Activated CD4-positive, alpha-beta memory T cell treated with anti-CD3 and anti-CD28 coated beads, Interleukin-2, amount 10 ng/mL, durations not matched to agents 7 days and 5 days (primary cell): ENCODE data around the gene ADAM8. TPM values are rescaled to one million over a fixed set of nuclear protein-coding genes. Genes with fewer than 3 reads are reported as not detected.

Source experiments
- CTCF ChIA-PET: fragments of 350-600 bp; sonication (Branson Sonifier 250); formaldehyde crosslinking; loops from one replicate; lab custom pipeline; 2021; ENCODE audit warnings: antibody characterized with exemption, inconsistent platforms; lab: Charles Lee
- POLR2A ChIA-PET: fragments of 350-600 bp; sonication (Branson Sonifier 250); formaldehyde crosslinking; loops from one replicate; lab custom pipeline; 2021; ENCODE audit warnings: antibody characterized with exemption; lab: Charles Lee
- DNase-seq: peaks from one replicate; pipeline ENCODE4 v3.0.0-alpha.2; 2020
- H3K27ac Mint-ChIP-seq: one replicate; pipeline ENCODE4 v1.8.0; 2021; ENCODE audit warnings: mild to moderate bottlenecking, mixed read lengths
- H3K27me3 Mint-ChIP-seq: one replicate; pipeline ENCODE4 v1.8.0; 2021; ENCODE audit warnings: mixed read lengths
- H3K36me3 Mint-ChIP-seq: one replicate; pipeline ENCODE4 v1.8.0; 2021; ENCODE audit warnings: low read depth, mixed read lengths
- H3K4me1 Mint-ChIP-seq: one replicate; pipeline ENCODE4 v1.8.0; 2021; ENCODE audit warnings: mixed read lengths
- H3K4me3 Mint-ChIP-seq: one replicate; pipeline ENCODE4 v1.8.0; 2021; ENCODE audit warnings: mild to moderate bottlenecking, mixed read lengths
- H3K9me3 Mint-ChIP-seq: one replicate; pipeline ENCODE4 v1.8.0; 2021; ENCODE audit warnings: mixed read lengths
- total RNA-seq, 2 experiments: library from RNA; stranded (reverse); gene quantifications; one replicate each; pipeline ENCODE4 v1.2.3, GENCODE V29; 2021

ADAM8 gene
- total RNA-seq, 2 experiments from 2014 or later: 206 to 207 TPM

DNA sequence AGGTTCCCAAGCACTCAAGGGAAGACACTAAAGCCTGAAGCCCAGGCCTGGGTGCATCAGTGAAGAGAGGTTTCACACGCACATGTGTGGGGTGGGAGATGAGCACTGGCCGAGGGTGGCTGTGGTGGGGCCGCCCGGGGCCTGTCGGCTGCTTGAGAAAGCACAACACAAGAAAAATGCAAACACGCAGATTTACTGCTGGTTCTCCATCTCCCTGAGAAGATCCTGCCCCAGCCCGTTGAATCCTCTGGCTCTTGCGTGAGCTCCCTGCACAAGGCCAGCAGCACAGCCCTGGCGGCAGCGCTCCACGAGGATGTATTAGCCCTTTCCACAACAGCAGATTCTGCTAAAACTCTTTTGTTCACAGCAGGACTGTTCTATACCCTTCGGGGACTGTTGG is 38.2 kb upstream of the ADAM8 start:
- Mint-ChIP-seq H3K36me3 (peaks cover 15% of the 10 kb centered on the region), H3K27me3 (peaks cover 6% of the 10 kb centered on the region), H3K9me3 (no peaks in the 10 kb centered on the region), H3K27ac (no peak overlapping the region), H3K4me3 (no peak overlapping the region), H3K4me1 (peaks cover 16% of the 10 kb centered on the region)
- no peak for DNase-seq
- ChIA-PET CTCF (interaction anchor here (0.6 to 1.9 kb wide), 5 partner anchors 9 to 171 kb away, joined by 3 to 9 read pairs (median 4); no protein-coding TSS in a partner anchor), POLR2A (no interaction called here)

DNA sequence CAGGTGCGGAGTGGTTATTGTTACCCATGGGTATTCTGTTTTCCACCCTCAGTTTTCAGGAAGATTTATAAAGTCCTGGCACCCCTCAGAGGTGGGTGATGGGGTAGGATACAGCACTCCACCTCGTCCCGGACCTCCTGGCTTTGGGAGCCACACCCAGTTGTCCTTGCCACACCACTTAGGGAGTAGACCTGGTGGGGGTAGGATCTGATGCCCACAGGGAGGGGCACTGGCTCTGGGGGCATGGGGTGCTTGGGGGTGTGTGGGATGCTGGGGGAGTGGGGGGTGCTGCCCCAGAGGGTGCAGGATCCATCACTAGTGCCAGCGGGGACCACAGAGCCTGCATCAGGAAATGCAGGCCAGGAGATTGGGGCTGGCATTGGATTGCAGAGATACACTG is 36.5 kb upstream of the ADAM8 start:
- ChIA-PET POLR2A (no interaction called here), CTCF (no interaction called here)
- Mint-ChIP-seq H3K27me3 (no peaks in the 10 kb centered on the region), H3K36me3 (peaks cover 17% of the 10 kb centered on the region), H3K27ac (no peak overlapping the region), H3K4me3 (no peak overlapping the region), H3K4me1 (peaks cover 7% of the 10 kb centered on the region), H3K9me3 (no peaks in the 10 kb centered on the region)
- no peak for DNase-seq

DNA sequence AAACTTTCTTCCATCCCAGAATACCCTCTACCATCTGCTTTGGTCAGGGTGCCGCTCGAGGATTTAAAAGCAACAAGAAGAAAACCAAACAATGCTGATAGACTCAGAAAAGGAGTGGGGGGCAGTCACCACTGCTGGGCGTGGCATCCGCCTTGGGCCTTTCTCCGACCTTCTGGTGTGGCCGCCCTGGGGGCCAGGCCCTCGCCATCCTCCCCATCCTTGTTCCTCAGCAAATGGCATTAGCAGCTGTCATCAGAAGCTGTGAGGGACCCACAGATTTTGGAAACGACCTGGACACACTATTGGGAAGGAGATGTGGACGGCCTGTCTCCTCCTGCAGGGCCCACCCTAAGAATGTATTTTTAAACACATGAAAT is 36.1 kb upstream of the ADAM8 start:
- CTCF ChIA-PET: no interaction called here
- Mint-ChIP-seq H3K9me3 (no peaks in the 10 kb centered on the region), H3K27me3 (no peaks in the 10 kb centered on the region), H3K4me1 (peaks cover 12% of the 10 kb centered on the region), H3K36me3 (peaks cover 21% of the 10 kb centered on the region), H3K27ac (no peak overlapping the region), H3K4me3 (no peak overlapping the region)
- POLR2A ChIA-PET: no interaction called here
- DNase-seq: no peak

DNA sequence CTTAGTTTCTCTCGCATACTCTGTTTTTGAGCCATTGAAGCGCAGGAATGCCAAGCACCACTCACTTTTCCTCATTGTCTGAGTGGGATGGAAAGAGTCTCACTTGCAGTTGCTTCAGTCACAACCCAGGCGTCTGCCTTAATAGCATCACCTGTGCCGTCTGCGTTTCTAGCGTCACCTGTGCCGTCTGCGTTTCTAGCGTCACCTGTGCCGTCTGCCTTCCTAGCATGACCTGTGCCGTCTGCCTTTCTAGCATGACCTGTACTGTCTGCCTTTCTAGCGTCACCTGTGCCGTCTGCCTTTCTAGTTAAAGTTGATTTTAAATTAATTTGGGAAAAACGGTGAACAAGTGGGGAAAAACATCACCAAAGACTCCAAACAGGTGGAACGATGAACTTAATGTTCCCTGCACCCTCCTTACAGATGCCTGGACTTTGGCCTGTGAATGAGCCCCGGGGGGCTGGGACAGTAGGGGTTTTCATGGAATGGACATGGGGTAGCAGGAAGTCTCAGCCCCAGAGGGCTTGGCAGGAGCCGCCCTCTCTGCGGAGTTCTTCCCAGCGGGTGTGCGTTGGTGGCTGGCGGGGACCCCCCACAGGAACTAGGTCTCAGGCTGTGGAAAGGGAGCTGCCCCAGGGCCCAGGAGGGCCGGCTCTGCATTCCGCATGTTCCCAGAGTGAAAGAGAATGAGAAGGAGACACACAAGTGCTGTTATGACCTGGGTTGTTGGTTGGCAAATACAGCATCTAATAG is 35.5 kb upstream of the ADAM8 start:
- no peak for DNase-seq
- Mint-ChIP-seq H3K4me1 (peaks cover 17% of the 10 kb centered on the region), H3K27me3 (no peaks in the 10 kb centered on the region), H3K27ac (no peak overlapping the region), H3K36me3 (peaks cover 23% of the 10 kb centered on the region), H3K4me3 (no peak overlapping the region), H3K9me3 (no peaks in the 10 kb centered on the region)
- ChIA-PET CTCF (no interaction called here), POLR2A (no interaction called here)

DNA sequence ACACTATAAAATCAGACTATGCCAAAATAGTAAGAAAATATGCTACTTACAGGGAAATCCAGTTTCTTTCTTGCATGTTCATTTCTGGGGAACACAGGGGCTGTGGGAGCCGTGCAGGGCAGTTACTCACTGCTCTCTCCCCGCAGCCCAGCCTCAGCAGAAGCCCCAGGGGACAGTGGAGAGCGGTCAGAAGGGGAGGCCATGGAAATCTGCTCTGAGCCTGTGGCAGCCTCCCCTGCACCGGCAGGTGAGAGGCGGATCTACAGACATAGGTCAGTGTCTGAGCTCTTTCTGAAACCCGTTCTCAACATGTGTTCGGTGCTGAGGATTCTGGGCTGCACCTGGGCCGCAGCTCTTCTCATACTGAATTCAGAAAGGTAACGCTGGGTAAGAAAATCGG is 34.9 kb upstream of the ADAM8 start:
- ChIA-PET CTCF (interaction anchor here (1.2 kb wide), 1 partner anchor 18 kb away, joined by 6 read pairs; no protein-coding TSS in a partner anchor), POLR2A (no interaction called here)
- no peaks in the 10 kb centered on the region for H3K9me3 Mint-ChIP-seq
- no peak overlapping the region for H3K27ac Mint-ChIP-seq
- H3K4me3 Mint-ChIP-seq: no peak overlapping the region
- peaks cover 22% of the 10 kb centered on the region for H3K4me1 Mint-ChIP-seq
- DNase-seq: no peak
- H3K36me3 Mint-ChIP-seq: peaks cover 23% of the 10 kb centered on the region
- H3K27me3 Mint-ChIP-seq: no peaks in the 10 kb centered on the region

DNA sequence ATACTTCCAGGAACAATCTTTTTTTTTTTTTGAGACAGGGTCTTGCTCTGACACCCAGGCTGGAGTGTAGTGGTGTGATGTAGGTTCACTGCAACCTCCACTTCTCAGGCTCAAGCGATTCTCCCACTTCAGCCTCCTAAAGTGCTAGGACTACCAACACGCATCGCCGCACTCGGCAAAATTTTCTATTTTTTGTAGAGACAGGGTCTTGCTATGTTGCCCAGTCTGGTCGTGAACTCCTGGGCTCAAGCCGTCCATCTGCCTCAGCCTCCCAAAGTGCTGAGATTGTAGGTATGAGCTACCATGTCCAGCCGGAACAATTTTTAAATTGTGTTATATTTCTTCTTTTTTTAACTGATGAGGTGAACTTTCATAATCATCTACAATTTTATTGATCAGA is 34.1 kb upstream of the ADAM8 start:
- Mint-ChIP-seq H3K4me3 (no peak overlapping the region), H3K36me3 (peaks cover 23% of the 10 kb centered on the region)

DNA sequence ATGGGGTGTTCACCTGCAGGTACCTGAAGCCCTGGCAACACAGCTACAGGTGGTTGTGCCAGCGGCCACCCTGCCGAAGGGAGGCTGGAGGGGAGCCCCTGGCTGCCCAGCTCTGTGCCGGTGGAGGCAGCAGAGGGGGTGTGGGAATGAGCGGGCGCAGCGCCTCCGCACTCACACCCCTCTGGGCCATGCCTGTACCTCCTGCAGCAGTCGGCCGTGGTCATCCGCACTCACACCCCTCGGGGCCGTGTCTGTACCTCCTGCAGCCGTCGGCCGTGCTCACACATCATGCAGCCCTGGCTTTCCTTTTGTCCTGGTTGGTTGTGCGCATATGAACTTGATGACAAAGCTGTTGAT is 33.7 kb upstream of the ADAM8 start:
- H3K27me3 Mint-ChIP-seq: no peaks in the 10 kb centered on the region
- DNase-seq: no peak
- no peak overlapping the region for H3K4me3 Mint-ChIP-seq
- H3K27ac Mint-ChIP-seq: no peak overlapping the region
- no peaks in the 10 kb centered on the region for H3K9me3 Mint-ChIP-seq
- POLR2A ChIA-PET: no interaction called here
- H3K4me1 Mint-ChIP-seq: peaks cover 24% of the 10 kb centered on the region
- peaks cover 23% of the 10 kb centered on the region for H3K36me3 Mint-ChIP-seq
- CTCF ChIA-PET: interaction anchor here (1.2 kb wide), 1 partner anchor 19 kb away, joined by 6 read pairs; no protein-coding TSS in a partner anchor

More for the DNA sequence above, 34.1 kb upstream of the ADAM8 start:
- CTCF ChIA-PET: interaction anchor here (1.2 kb wide), 1 partner anchor 19 kb away, joined by 6 read pairs; no protein-coding TSS in a partner anchor
- Mint-ChIP-seq H3K4me1 (peaks cover 21% of the 10 kb centered on the region), H3K9me3 (no peaks in the 10 kb centered on the region), H3K27me3 (no peaks in the 10 kb centered on the region), H3K27ac (no peak overlapping the region)
- POLR2A ChIA-PET: no interaction called here
- DNase-seq: no peak

DNA sequence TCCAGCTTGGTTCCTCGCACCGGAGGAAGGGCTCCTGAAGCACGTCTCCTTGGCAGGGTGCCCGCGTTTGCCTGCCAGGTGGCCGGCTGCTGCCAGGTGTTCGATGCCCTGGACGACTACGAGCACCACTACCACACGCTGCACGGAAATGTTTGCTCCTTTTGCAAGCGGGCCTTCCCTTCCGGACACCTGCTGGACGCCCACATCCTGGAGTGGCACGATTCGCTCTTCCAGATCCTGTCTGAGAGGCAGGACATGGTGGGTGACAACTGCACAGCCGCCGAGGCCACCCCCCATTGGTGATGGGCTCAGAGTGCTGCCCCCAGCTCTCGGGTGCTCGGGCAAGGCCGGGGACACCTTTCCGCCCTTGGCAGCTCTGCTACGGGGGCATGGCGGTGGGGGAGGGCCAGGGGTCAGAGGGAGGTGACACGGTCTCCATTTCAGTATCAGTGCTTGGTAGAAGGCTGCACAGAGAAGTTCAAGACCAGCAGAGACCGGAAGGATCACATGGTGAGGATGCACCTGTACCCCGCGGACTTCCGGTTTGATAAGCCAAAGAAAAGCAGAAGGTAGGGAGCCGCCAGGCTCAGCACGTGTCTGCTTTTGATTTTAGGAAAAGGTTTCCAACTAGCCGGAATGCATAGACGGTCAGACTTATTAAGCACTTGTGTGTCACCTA is 33.2 kb upstream of the ADAM8 start:
- DNase-seq: no peak
- peak overlapping the region; percentile 66 for H3K4me3 Mint-ChIP-seq
- ChIA-PET CTCF (no interaction called here), POLR2A (no interaction called here)
- no peaks in the 10 kb centered on the region for H3K9me3 Mint-ChIP-seq
- H3K36me3 Mint-ChIP-seq: peaks cover 23% of the 10 kb centered on the region
- H3K4me1 Mint-ChIP-seq: peaks cover 24% of the 10 kb centered on the region
- H3K27me3 Mint-ChIP-seq: no peaks in the 10 kb centered on the region
- H3K27ac Mint-ChIP-seq: peak overlapping the region; percentile 26

DNA sequence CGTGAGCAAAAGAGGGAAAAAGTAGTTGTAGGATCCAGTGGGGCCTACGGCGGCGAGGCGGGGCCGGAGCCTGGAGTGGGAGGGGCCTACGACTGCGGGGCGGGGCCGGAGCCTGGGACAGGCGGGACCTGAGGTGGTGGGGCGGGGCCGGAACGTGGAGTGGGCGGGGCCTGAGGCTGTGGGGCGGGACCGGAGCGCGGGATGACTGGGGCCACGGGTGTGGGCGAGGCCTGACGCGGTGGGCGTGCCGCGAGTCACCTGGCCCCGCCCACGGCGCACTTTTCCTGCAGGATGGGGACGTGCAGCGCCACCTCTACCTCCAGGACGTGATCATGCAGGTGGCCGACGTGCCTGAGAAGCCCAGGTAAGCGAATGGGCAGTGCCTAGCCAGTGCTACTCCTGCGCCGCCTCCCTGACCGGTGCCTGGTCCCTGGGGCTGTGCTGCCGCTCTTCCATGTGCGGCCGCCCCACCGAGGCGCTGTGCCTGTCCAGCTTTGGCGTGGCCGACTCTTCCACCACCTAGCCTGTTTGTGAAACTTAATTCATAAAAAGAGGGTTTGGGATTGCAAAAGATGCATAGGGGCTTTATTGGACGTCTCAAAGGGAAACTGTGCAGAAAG is 32.5 kb upstream of the ADAM8 start:
- peak; percentile 94 for DNase-seq
- peak overlapping the region; percentile 66 for H3K4me3 Mint-ChIP-seq
- H3K27ac Mint-ChIP-seq: peak overlapping the region; percentile 84
- peaks cover 23% of the 10 kb centered on the region for H3K36me3 Mint-ChIP-seq
- H3K9me3 Mint-ChIP-seq: no peaks in the 10 kb centered on the region
- no peaks in the 10 kb centered on the region for H3K27me3 Mint-ChIP-seq
- POLR2A ChIA-PET: no interaction called here
- peaks cover 27% of the 10 kb centered on the region for H3K4me1 Mint-ChIP-seq
- CTCF ChIA-PET: no interaction called here

DNA sequence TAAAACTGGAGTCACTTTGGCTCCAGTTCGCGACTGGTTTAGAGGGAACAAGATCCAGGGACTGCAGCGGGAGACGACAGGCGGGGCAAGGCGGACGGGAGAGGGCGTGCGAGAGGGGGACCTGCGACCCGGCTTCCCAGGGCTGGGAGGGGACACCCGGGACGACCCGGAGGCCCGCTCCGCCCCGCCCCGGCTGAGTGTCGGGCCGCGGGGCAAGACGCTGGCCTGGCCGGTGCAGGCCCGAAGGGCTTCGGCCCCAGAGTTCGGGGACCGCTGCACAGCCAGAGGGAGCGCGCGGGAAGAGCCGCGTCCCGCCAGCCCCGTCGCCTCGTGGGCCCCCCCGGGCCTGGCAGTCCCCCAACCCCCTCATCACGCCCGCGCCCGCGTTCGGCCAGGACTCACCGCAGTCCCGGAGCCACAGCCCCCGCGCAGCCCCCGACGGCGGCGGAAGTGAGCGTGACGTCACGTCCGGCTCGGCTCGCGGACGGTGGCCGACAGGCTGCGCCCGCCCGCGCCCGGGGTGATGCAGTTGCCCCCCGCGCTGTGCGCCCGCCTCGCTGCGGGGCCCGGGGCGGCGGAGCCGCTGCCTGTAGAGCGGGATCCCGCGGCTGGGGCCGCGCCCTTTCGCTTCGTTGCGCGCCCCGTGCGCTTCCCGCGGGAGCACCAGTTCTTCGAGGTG is 31.9 kb upstream of the ADAM8 start, which contains the start of the genes TUBGCP2 and ZNF511:
Gene TUBGCP2, minus strand, starts transcription at position 452 of the 679 bp plus-strand sequence. CDS start 5,931 bp downstream, outside the sequence.
Gene ZNF511, plus strand, starts transcription at position 494 of the 679 bp plus-strand sequence. Its CDS starts 30 bp downstream, at position 524.
- Mint-ChIP-seq H3K4me3 (peak within 1 kb of the TSS; percentile 95), H3K27me3 (no peaks in the 10 kb centered on the region), H3K36me3 (peaks cover 24% of the 10 kb centered on the region), H3K27ac (peak within 1 kb of the TSS; percentile 98), H3K4me1 (peaks cover 29% of the 10 kb centered on the region), H3K9me3 (no peaks in the 10 kb centered on the region)
- DNase-seq: peak; percentile 89
- ChIA-PET POLR2A (interaction anchor here (0.9 to 2.2 kb wide), 7 partner anchors 9 to 50 kb away, joined by 3 to 18 read pairs (median 5); no protein-coding TSS in a partner anchor), CTCF (interaction anchor here (0.6 to 2.2 kb wide), 12 partner anchors 15 to 166 kb away, joined by 3 to 19 read pairs (median 6); partner anchors contain the start of gene ADAM8)

DNA sequence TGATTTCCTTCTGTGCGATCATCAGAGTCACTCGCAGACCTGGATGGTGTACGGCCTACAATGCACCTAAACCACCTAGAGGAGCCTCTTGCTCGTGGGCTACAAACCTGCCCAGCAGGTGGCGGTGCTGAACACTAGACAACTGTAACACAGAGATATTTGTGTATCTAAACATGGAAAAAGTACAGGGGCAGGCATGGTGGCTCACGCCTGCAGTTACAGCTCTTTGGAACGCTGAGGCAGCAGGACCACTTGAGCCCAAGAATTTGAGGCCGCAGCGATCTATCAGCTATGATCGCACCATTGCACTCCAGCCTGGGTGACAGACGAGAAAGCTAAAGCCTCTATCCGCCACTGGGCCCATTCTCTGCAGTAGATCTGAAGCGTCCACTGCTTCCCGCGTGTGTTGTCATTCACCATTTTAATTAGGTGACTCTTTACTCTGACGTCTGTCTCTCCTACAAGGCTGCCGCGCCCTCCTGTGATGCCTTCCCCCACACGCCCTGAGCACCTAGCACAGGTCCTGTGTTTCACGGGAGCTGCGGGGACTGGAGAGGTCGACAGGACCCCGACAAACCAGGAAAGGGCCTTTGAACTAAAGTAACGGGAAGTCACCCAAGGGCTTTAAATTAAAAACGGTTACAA is 31.2 kb upstream of the ADAM8 start:
- Mint-ChIP-seq H3K4me1 (peaks cover 29% of the 10 kb centered on the region), H3K27ac (peak overlapping the region; percentile 98), H3K4me3 (peak overlapping the region; percentile 95), H3K9me3 (no peaks in the 10 kb centered on the region), H3K36me3 (peaks cover 25% of the 10 kb centered on the region), H3K27me3 (no peaks in the 10 kb centered on the region)
- DNase-seq: peak; percentile 91
- POLR2A ChIA-PET: interaction anchor here (0.7 to 2.2 kb wide), 10 partner anchors 9 to 83 kb away, joined by 3 to 18 read pairs (median 5); no protein-coding TSS in a partner anchor
- CTCF ChIA-PET: interaction anchor here (0.6 to 2.2 kb wide), 13 partner anchors 14 to 165 kb away, joined by 3 to 19 read pairs (median 6); partner anchors contain the start of gene ADAM8

DNA sequence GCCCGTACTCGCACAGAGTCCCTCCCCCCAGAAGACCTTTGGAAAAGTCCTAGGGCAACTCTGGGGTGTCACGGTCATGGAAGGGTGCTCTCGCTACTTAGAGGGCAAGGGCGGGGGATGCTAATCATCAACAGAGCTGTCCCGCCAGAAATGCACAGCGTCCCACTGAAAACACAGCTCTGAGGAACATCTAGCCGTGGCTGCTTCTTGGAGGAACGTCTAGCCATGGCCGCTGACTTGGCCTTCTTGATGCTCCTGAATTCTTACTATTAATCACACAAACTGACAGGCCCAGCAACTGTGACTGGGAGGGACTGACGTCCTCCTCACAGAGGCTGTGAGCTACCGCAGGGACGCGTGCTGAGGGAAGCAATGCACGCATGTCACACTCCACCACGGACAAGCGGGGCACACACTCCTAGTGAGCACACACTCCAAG is 30.3 kb upstream of the ADAM8 start:
- no peak for DNase-seq
- Mint-ChIP-seq H3K9me3 (no peaks in the 10 kb centered on the region), H3K4me1 (peaks cover 29% of the 10 kb centered on the region), H3K27me3 (no peaks in the 10 kb centered on the region), H3K4me3 (peak overlapping the region; percentile 37), H3K36me3 (peaks cover 24% of the 10 kb centered on the region), H3K27ac (peak overlapping the region; percentile 98)
- POLR2A ChIA-PET: interaction anchor here (1.1 to 2.2 kb wide), 6 partner anchors 8 to 48 kb away, joined by 3 to 18 read pairs (median 5); no protein-coding TSS in a partner anchor
- CTCF ChIA-PET: interaction anchor here (1.1 to 2.2 kb wide), 10 partner anchors 8 to 145 kb away, joined by 3 to 19 read pairs (median 6); partner anchors contain the start of gene ADAM8
